K562 treated with DMSO at 1 percent for 24 hours (cell line): ENCODE results near the gene EVX1. TPM values are rescaled to one million over a fixed set of nuclear protein-coding genes. Genes with fewer than 3 reads are reported as not detected.

Experiments
- total RNA-seq: library from RNA; unstranded; fragments of 300-600 nt; gene quantifications from 2 replicates; pipeline ENCODE4 v1.2.3, GENCODE V29; 2022; ENCODE audit warnings: low read depth; ENCODE audit not compliant: insufficient read depth

EVX1 gene
- total RNA-seq, result not detected in 2 replicates

DNA sequence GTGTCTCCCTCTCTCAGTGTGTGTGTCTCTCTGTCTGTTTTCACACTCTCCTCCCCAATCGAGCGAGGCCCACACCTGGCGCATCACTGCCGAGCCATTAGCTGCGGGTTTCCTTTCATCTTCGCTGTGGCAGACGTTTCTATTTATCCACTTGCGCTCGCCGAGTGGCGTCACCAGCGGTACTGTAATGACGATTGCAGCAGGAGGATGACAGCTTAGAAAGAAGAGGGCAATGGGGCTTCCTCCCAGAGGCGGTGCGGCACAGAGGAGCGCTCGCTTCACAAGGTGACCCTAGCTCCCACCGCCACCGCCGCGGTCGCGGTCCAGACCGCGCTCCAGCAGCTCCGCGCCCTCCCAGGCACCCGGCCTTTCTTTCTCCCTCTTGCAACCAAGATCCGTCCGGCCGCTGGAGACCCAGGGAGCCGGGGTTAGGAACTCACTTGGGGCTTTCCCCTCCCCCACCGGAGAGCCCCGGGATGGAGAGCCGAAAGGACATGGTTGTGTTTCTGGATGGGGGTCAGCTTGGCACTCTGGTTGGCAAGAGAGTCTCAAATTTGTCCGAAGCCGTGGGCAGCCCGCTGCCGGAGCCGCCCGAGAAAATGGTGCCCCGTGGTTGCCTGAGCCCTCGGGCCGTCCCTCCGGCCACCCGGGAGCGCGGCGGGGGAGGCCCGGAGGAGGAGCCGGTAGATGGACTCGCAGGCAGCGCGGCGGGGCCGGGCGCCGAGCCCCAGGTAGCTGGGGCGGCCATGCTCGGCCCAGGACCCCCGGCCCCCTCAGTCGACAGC lies at the start of gene EVX1:
Gene EVX1 (plus strand): TSS at position 248 of the 785 bp plus-strand sequence. CDS start 229 bp downstream, at position 477.

DNA sequence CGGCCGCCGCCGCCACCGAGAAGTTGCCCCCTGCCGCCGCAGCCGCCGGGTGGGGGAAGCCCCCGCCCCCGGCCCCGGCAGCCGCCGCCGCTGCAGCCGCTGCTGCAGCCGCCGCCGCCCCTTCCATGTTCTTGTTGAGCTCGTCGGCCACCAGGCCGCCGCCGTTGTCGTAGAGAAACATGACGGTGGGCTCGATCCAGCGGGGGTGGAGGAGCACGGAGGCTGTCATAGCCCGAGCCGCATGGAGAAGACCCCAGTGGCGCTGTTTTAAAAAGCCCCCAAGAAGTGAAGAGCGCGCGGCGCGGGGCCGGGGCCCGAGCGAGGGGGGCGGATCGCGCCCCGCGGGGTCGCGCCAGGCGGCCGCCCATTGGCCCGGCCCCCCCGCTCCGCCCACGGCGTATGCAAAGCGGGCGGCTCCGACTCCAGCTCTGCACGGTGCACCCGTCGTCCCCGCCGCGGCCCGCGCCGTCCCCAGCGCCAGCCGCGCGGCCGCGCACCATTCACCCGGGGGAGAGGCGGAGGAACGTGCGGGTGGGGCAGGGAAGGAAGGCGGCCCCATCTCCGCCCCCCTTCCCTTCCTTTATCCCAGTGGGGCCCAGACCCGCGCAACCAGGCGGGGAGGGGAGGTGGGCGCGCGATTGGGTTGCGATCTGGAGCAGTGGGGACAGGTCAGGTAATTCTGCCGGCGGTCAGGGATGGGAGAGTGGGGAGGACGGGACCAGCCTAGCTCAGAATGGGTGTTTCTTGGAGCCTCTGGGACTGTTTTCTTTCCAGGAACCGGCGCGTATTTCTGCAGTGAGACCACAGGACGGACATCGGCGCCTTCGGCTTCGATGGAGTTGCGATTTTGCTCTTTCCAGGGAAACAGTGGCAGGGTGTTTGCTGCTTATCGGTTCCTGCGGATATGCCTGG lies 42.5 kb upstream of the EVX1 start, which contains the start of gene HOXA13:
Gene HOXA13 (minus strand): TSS at position 243 of the 912 bp plus-strand sequence. CDS start 14 bp downstream, at position 229.

Other genes with a start within 250 kb of the EVX1 start
- 0.12 TPM in 1 of 2 replicates, not detected in the other for gene HOXA1, start 146.8 kb upstream of the EVX1 start, total RNA-seq
- not detected in 2 replicates for gene HOXA2, start 140.1 kb upstream of the EVX1 start, total RNA-seq
- not detected in 2 replicates for gene HOXA4, start 112.0 kb upstream of the EVX1 start, total RNA-seq
- gene HOXA5, start 99.1 kb upstream of the EVX1 start, total RNA-seq, result not detected in 2 replicates
- gene HOXA6, start 95.0 kb upstream of the EVX1 start, total RNA-seq, result not detected in 2 replicates
- not detected in 2 replicates for gene HOXA3, start 90.2 kb upstream of the EVX1 start, total RNA-seq
- gene HOXA7, start 86.1 kb upstream of the EVX1 start, total RNA-seq, result not detected in 2 replicates
- not detected in 2 replicates for gene HOXA9, start 77.3 kb upstream of the EVX1 start, total RNA-seq
- not detected in 2 replicates for gene HOXA10, start 68.5 kb upstream of the EVX1 start, total RNA-seq
- gene HOXA11, start 57.6 kb upstream of the EVX1 start, total RNA-seq, result not detected in 2 replicates
- not detected in 2 replicates for gene HOXA13, start 42.7 kb upstream of the EVX1 start, total RNA-seq